Ascending aorta (tissue), 2 donors: Measurements from ENCODE around the gene BTN2A1. TPM values are rescaled to one million over a fixed set of nuclear protein-coding genes. Genes with fewer than 3 reads are reported as not detected.
"Not testable (repeated sequence)": the region's sequence is repeated elsewhere in the genome, so short reads cannot be mapped to it uniquely, and the experiment has no call there.

Experiments
- DNase-seq, 2 donors: peaks; one replicate each; pipeline ENCODE4 v3.0.0-alpha.2; 2019; ENCODE audit warnings: low spot score in 2 of 2
- H3K27ac ChIP-seq, 2 donors: fragments of 200-600 bp; sonication (generic); one replicate each; pipeline ENCODE4 v1.5.1; 2016 to 2017; ENCODE audit warnings: mild to moderate bottlenecking in 1 of 2
- H3K27me3 ChIP-seq: fragments of 200-600 bp; sonication (generic); one replicate; pipeline ENCODE4 v1.5.1; 2017
- H3K36me3 ChIP-seq, 2 donors: fragments of 200-600 bp; sonication (generic); one replicate each; pipeline ENCODE4 v1.5.1; 2016
- H3K4me1 ChIP-seq, 2 donors: fragments of 200-600 bp; sonication (generic); one replicate each; pipeline ENCODE4 v1.5.1; 2016 to 2017; ENCODE audit warnings: mild to moderate bottlenecking in 1 of 2
- H3K4me3 ChIP-seq, 2 donors: fragments of 200-600 bp; sonication (generic); one replicate each; pipeline ENCODE4 v1.5.1; 2016 to 2017; ENCODE audit warnings: mild to moderate bottlenecking in 1 of 2
- H3K9me3 ChIP-seq, 2 donors: fragments of 200-600 bp; sonication (generic); one replicate each; pipeline ENCODE4 v1.5.1; 2016
- intact Hi-C: fragments of 100-400 bp; cut with DNase I; formaldehyde crosslinking; loops from one replicate; pipeline ENCODE4 v1.15.1; 2023
- total RNA-seq: library from RNA; depleted of rRNA; stranded (reverse); fragments of >200 nt; gene quantifications from one replicate; pipeline ENCODE4 v1.1.0, GENCODE V29; 2016
- TF ChIP-seq, protein P1 (sequence below), 3 experiments: fragments of 200-600 bp in 2 of 3; fragments of 450-650 bp in 1 of 3; sonication (generic) in 2 of 3; IDR thresholded peaks; one replicate each; pipeline ENCODE4 v1.5.1; 2016 to 2019; ENCODE audit warnings: antibody characterized with exemption in 3 of 3, mild to moderate bottlenecking in 1 of 3, moderate library complexity in 1 of 3

Gene BTN2A1
- total RNA-seq, 1 donor from 2014 or later, result 8.3 TPM

DNA sequence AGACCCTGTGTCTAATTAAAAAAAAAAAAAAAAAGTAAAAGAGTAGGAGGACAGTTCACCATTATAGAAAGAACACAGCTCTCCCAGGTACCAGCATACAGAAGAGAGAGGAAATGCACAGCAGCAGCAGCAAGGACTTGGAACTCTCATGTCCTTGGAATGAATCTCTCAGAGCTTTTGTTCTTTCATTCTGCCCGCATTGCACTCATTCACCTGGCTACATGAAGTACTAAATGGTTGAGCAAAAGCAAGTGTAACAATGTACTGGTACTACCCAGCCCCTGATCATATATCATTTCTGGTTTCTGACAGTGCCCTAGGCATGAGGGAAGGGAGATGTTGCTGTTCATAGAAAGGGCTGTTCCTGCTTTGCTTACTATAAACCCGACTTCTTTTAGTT lies 29.5 kb upstream of the BTN2A1 start:
- H3K4me3 ChIP-seq, result no peak overlapping the region
- intact Hi-C loops, result no loop called here
- no peaks in the 10 kb centered on the region for H3K9me3 ChIP-seq
- TF ChIP-seq, protein P1, sequence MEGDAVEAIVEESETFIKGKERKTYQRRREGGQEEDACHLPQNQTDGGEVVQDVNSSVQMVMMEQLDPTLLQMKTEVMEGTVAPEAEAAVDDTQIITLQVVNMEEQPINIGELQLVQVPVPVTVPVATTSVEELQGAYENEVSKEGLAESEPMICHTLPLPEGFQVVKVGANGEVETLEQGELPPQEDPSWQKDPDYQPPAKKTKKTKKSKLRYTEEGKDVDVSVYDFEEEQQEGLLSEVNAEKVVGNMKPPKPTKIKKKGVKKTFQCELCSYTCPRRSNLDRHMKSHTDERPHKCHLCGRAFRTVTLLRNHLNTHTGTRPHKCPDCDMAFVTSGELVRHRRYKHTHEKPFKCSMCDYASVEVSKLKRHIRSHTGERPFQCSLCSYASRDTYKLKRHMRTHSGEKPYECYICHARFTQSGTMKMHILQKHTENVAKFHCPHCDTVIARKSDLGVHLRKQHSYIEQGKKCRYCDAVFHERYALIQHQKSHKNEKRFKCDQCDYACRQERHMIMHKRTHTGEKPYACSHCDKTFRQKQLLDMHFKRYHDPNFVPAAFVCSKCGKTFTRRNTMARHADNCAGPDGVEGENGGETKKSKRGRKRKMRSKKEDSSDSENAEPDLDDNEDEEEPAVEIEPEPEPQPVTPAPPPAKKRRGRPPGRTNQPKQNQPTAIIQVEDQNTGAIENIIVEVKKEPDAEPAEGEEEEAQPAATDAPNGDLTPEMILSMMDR (IDR thresholded peaks at IDR 0.05), result no peak
- DNase-seq, result no peak
- H3K27me3 ChIP-seq, result no peaks in the 10 kb centered on the region
- no peak overlapping the region for H3K27ac ChIP-seq
- peaks cover 4 to 23% of the 10 kb centered on the region in 2 donors for H3K4me1 ChIP-seq
- peaks cover 15 to 27% of the 10 kb centered on the region in 2 donors for H3K36me3 ChIP-seq

DNA sequence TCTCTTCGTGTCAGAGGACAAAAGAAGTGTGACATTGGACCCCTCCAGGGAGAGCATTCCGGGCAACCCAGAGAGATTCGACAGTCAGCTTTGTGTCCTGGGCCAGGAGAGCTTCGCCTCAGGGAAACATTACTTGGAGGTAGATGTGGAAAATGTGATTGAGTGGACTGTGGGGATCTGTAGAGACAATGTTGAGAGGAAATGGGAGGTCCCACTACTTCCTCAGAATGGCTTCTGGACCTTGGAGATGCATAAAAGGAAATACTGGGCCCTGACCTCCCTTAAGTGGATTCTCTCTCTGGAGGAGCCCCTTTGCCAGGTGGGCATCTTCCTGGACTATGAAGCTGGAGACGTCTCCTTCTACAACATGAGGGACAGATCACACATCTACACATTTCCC lies 27.0 kb upstream of the BTN2A1 start:
- peaks cover 4 to 13% of the 10 kb centered on the region in 2 donors for H3K4me1 ChIP-seq
- no peak overlapping the region for H3K4me3 ChIP-seq
- TF ChIP-seq, protein P1 (IDR thresholded peaks at IDR 0.05), result no peak
- H3K36me3 ChIP-seq, result peaks cover 15 to 27% of the 10 kb centered on the region in 2 donors
- no peak for DNase-seq
- H3K9me3 ChIP-seq, result no peaks in the 10 kb centered on the region
- no peaks in the 10 kb centered on the region for H3K27me3 ChIP-seq
- intact Hi-C loops, result no loop called here
- peak overlapping the region in 1 of 2 donors; percentile 47 for H3K27ac ChIP-seq

DNA sequence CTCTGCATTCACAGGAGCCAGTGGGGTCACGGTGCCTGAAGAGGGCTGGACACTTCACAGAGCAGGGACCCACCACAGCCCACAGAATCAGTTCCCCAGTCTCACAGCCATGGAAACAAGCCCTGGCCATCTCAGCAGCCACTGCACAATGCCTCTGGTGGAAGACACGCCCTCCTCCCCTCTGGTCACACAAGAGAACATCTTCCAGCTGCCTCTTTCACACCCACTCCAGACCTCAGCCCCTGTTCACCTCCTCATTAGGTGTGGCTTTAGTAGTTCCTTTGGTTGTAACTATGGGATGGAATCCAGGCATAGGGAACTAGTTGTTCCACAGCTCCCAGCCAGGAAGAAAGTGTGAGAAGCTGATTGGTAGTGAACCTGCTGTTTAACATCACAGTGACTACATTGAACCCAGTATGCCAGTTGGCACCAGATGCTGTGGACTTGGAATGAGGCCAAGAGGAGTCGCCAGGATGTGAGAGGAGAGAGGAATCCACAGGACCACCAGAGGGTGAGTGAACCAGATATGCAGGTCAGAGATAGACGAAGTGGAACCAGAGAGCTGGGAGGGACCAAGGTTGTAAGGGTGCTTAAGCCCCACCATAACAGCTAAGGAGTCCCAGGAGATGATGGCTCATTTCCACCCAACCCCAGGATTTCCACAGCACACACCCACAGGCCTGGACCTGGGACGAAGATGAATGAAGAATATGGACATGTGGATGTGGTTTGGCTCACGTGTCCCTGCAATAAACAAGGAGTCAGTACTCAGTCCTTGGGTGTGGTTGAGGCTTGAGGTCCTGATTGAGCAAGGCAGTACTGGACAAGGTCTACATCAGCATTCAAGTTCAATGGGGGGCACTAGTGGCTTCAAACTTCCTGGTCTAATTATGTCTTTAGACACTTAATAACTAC lies 26.2 kb upstream of the BTN2A1 start:
- Histone ChIP-seq H3K27ac (peak overlapping the region; percentile 47 to 64), H3K4me1 (peaks cover 4 to 13% of the 10 kb centered on the region in 2 donors), H3K36me3 (peaks cover 10 to 21% of the 10 kb centered on the region in 2 donors), H3K27me3 (no peaks in the 10 kb centered on the region), H3K4me3 (no peak overlapping the region), H3K9me3 (no peaks in the 10 kb centered on the region)
- intact Hi-C loops, result no loop called here
- peak in 1 of 2 donors; percentile 70 for DNase-seq
- TF ChIP-seq, protein P1 (IDR thresholded peaks at IDR 0.05), result no peak

DNA sequence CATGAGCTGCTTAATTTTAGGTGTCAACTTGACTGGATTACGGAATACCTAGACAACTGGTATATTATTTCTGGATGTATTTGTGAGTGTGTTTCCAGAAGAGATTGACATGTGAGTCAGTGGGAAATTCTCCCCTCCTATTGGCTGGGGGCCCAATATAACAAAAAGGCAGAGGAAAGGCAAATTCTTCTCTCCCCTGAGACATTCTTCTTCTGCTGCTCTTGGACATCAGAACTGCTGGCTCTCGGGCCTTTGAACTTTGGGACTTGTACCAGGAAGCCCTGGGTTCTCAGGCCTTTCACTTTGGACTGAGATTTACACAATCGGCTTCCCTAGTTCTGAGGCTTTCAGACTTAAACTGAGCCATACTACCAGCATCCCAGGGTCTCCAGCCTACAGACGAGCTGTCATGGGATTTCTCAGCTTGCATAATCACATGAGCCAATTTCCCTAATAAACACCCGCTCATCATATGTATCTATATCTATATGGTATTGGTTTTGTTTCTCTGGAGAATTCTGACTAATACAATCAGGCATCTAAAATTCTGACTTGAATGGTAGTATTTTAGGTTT lies 25.0 kb upstream of the BTN2A1 start:
- TF ChIP-seq, protein P1 (IDR thresholded peaks at IDR 0.05), result no peak
- peaks cover 1 to 18% of the 10 kb centered on the region in 2 donors for H3K36me3 ChIP-seq
- H3K9me3 ChIP-seq, result no peaks in the 10 kb centered on the region
- intact Hi-C loops, result no loop called here
- H3K4me1 ChIP-seq, result peaks cover 4 to 13% of the 10 kb centered on the region in 2 donors
- no peak overlapping the region for H3K4me3 ChIP-seq
- H3K27me3 ChIP-seq, result no peaks in the 10 kb centered on the region
- peak overlapping the region; percentile 47 to 64 for H3K27ac ChIP-seq
- peak in 1 of 2 donors; percentile 75 for DNase-seq

DNA sequence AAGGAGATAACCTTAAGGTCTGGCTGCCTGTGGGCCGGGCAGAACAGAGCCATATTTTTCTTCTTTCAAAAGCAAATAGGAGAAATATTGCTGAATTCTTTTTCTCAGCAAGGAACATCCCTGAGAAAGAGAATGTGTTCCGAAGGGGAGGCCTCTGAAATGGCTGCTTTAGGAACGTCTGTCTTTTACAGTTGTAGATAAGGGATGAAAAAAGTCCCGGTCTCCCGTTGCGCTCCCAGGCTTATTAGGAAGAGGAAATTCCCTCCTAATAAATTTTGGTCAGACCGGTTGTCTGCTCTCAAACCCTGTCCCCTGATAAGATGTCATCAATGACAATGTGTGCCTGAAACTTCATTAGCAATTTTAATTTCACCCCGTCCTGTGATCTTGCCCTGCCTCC lies 24.1 kb upstream of the BTN2A1 start:
- DNase-seq, H3K27me3 ChIP-seq, H3K9me3 ChIP-seq, intact Hi-C loops, H3K4me3 ChIP-seq: not testable (repeated sequence)
- H3K27ac ChIP-seq, result peak overlapping the region in 1 of 2 donors; percentile 64
- peaks cover 4 to 13% of the 10 kb centered on the region in 2 donors for H3K4me1 ChIP-seq
- H3K36me3 ChIP-seq, result peaks cover 0 to 11% of the 10 kb centered on the region in 2 donors

DNA sequence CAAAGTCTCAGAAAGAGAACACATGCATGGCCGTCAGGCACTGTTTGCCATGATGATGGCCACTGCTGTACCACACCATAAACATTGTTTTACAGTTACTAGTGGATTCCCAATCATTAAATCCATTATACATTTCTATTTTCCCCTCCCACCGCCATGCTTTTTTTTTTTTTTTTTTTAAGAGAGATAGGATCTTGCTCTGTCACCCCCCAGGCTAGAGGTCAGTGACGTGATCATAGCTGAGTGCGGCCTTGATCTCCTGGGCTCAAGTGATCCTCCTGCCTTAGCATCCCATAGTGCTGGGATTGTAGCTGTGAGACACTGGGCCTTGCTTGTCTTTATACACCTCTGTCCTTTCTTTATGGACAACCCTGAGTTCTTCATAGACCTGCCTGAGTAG lies 21.7 kb upstream of the BTN2A1 start:
- Histone ChIP-seq H3K4me3 (no peak overlapping the region), H3K36me3 (no peaks in the 10 kb centered on the region), H3K4me1 (peaks cover 4 to 22% of the 10 kb centered on the region in 2 donors), H3K9me3 (no peaks in the 10 kb centered on the region), H3K27ac (no peak overlapping the region), H3K27me3 (no peaks in the 10 kb centered on the region)
- no peak for DNase-seq
- TF ChIP-seq, protein P1 (IDR thresholded peaks at IDR 0.05), result no peak
- intact Hi-C loops, result loop anchor here (5.0 kb wide), 2 partner anchors 34 to 36 kb away; partner anchors contain the start of gene BTN3A1
